COLO668 (cell line): Measurements from ENCODE around the gene MRPS6.

Source experiments
- DNase-seq: peaks from one replicate; lab custom pipeline; 2025; ENCODE audit not compliant: unreplicated experiment; lab: John Stamatoyannopoulos, UW

Gene MRPS6

DNA sequence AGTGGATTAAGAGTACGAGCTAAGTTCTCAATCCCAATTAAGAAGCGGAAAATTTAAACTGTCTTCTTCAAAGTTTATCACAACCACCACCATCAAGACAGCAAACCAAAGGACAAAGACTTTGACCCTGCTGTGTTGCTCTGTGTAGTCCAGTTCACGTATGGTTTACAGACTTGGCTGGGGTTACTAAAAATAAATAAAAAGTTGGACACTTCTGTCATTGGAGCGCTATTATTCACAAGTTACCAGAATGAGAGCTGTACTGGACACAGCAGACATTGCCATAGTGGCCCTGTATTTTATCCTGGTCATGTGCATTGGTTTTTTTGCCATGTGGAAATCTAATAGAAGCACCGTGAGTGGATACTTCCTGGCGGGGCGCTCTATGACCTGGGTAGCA lies 21.6 kb downstream of the MRPS6 start:
- DNase-seq, result no peak

GRCh38 chr21:34097442-34097841 lies 24.1 kb downstream of the MRPS6 start:
- no peak for DNase-seq

DNA sequence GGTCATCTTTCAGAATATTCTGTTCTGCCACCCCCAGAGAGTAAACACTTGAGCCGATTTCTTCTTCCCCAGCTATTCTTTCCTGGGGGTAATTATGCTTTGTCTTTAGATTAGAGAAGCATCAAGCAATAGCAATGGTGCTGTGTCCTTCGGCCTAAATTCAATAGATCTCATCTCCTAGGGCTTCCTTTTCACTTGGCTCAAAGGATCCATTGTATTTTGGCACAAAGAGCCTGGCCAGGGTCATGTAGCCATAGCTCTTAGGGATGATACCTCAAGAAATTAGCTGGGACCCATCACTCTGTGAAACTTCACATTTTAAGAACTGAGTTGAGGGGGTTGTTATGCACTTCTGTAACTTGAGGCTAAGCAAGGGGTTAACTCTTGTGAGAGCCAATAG lies 27.0 kb downstream of the MRPS6 start:
- DNase-seq, result no peak

DNA sequence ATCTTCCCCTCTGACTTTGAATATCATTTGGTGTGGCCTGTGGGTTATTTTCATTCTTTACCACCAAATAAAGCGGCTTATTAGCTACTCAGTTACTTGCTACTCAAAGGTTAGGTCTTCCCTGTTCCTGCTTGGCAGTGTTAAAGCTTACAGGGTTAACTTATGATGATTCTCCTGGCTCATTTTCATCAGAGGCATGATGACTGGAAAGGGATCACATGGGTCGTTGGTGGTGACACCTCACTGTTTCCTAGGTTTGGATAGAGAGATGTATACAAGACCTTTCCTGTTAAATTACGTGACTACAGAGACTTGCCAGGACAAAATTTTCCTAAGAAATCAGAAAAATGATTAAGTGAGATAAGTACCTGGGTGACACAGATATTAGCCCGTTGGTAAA lies 27.4 kb downstream of the MRPS6 start:
- DNase-seq, result no peak

- no peak for DNase-seq
Measured at GRCh38 chr21:34105947-34106541, 32.7 kb downstream of the MRPS6 start.

GRCh38 chr21:34107606-34108005 lies 34.2 kb downstream of the MRPS6 start:
- no peak for DNase-seq

- DNase-seq, result no peak
Measured at GRCh38 chr21:34109075-34109474, 35.7 kb downstream of the MRPS6 start.

DNA sequence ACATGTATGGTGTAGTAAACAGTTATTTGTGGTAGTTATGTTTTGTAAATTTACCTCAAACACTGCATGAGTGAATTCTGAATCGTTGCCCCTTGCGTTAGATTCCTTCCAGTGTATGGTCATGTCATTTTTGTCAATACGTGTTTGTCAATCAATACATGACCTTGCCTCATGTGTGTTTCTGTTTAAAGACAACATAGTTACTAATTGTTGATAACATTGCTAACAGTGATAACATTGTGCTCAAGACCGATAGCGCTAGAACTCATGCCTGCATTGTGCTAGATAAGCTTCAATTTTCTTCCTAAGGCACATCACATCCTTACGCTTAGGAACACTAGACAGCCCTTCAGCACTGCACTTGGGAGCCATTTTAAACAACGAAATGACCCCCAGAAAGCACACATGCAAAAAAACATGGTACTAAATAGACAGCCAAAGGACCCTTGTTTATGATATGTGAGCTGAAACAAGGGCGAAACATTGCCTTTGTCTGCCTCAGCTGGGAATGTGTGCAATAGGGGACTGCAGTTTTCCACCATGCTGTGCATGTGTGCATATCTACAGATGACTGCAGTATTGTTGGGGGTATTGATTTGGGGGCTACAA lies 37.3 kb downstream of the MRPS6 start:
- no peak for DNase-seq

DNA sequence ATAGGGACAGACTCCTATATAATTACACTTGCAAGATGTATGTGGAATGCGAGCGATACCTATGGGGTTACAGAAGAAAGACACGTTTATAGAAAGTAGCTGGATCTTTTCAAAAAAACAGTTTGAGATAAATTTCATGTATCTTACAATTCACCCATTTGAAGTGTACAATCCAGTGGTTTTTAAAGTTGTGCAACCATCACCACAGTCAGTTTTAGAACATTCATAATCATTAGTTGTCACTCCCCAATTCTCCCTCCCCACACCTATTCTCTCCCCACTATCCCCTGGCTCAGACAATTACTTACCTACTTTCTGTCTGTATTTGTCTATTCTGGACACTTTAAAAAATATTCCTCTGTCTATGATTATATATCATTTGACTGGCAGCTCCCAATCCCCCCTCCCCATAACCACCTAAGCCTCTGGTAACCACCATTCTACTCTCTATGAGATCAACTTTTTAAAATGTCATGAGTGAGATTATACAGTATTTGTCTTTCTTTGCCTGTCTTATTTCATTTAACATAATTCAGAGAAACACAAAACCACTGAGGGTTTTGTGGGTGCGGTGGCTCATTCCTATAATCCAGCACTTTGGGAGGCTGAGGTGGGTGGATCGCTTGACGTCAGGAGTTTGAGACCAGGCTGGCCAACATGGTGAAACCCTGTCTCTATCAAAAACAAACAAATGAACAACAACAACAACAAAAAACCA lies 39.1 kb downstream of the MRPS6 start:
- no peak for DNase-seq

GRCh38 chr21:34113842-34114241 lies 40.5 kb downstream of the MRPS6 start:
- no peak for DNase-seq

DNA sequence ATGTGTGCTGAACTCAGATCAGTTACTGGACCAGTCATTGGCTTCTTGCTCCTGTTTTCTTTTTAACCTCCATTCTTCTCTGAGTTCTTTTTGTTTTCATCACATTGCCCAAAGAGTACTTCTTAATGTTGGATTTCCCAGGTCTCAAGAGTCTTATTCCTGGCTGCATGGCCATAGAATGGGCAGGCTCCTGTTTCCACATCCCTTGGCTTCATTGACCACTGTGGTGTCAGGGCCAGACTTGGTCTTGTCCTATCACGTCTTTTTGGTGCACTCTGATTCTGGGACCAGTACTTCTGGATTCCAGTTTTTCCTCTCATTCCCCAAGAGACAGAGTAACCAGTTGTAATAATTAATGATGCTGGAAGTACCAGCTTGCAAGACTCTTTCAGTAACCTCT lies 41.8 kb downstream of the MRPS6 start:
- no peak for DNase-seq

GRCh38 chr21:34116569-34116968 lies 43.2 kb downstream of the MRPS6 start:
- no peak for DNase-seq

GRCh38 chr21:34120867-34121266 lies 47.5 kb downstream of the MRPS6 start:
- no peak for DNase-seq

DNA sequence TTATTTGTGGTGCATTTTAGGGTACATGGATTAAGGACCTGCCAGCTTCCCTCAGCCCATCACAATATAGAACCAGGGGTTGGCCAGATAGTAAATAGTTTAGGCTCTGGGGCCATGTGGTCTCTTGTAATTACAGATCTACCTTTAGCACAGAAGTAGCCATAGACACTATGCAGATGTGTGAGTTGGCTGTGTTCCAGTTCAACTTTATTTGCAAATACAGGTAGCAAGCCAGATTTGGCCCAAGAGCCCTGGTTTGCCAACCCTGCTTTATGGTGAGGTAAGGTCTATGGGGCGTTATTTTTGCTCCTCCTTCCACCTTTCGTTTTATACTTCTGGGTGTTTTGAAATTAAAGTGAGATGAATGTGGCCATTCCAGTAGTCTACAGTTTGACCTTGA lies 48.7 kb downstream of the MRPS6 start:
- DNase-seq, result no peak

DNA sequence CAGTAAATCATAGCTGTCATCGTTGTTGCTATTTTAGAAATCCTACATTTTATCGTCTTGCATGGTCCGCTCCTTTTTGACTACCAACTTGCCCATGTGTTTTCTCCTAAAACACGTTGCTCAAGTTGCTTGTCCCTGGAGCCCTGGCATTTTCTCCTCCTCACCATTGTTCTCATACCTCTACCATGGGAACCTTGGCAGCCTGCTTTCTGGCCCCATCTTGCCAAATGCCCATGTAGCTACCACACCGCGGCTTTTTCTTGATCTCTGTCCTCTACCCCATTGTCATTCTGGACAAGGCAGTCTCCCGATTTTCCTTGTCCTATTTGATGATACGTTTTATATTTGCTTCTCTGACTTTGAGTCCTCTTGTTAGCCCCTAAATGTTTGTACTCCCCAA lies 50.2 kb downstream of the MRPS6 start:
- DNase-seq, result no peak

DNA sequence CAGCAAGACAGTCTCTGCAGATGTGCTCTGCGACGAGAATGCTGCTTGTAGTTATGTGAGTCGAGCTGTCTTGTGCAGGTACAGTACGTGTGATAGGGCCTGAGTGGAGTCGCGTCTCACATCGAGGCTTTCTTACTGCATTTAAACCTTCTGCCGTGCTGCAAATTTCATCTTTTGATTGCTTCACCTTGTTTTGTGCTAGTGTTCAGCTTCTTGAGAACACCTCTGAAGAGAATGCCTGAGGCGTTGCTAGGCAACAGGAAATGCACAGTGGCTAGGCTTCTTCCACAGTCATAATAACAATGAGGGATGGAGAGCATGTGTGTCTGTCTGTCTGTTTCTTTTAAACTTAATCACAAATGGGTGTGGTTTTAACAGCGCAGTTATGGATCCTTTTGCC lies 52.9 kb downstream of the MRPS6 start:
- DNase-seq, result peak; percentile 23

DNA sequence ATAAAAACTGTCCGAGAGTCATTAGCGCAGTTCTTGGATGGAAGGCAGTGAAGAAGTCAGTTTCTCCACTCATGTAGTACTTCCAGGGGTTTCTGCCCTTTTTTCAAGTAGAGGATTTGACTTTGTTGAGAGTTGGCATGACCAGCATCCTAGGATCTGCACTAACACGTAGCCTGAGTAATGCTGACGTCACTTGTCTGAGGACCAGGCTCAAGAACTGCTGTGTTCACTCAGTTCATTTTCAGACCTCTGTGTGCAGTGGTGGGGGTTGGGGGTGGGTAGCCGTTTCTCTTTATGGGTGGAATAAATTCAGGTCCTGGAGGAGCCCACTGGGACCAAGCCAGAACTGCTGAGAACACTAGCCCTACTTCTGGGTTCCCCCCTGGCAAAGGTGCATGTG lies 53.3 kb downstream of the MRPS6 start:
- DNase-seq, result no peak

GRCh38 chr21:34128124-34128523 lies 54.7 kb downstream of the MRPS6 start:
- no peak for DNase-seq

DNA sequence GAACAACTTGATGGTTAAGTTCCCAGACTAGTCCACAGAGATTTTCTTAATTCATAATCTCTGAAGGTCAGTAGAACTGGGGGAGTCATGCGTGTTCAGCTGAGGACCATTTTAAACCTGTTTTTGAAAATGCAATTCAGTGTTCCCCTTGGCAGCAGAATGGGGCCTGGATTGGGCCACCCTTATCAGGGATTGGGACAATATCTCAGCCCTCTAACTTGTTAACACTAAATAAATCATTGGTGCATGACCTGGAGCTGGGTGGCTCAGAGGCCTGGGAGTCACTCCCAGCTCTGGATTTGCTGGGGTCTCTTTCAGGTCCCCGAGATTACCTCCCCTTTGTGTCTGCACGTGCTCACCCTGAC lies 55.3 kb downstream of the MRPS6 start:
- no peak for DNase-seq

DNA sequence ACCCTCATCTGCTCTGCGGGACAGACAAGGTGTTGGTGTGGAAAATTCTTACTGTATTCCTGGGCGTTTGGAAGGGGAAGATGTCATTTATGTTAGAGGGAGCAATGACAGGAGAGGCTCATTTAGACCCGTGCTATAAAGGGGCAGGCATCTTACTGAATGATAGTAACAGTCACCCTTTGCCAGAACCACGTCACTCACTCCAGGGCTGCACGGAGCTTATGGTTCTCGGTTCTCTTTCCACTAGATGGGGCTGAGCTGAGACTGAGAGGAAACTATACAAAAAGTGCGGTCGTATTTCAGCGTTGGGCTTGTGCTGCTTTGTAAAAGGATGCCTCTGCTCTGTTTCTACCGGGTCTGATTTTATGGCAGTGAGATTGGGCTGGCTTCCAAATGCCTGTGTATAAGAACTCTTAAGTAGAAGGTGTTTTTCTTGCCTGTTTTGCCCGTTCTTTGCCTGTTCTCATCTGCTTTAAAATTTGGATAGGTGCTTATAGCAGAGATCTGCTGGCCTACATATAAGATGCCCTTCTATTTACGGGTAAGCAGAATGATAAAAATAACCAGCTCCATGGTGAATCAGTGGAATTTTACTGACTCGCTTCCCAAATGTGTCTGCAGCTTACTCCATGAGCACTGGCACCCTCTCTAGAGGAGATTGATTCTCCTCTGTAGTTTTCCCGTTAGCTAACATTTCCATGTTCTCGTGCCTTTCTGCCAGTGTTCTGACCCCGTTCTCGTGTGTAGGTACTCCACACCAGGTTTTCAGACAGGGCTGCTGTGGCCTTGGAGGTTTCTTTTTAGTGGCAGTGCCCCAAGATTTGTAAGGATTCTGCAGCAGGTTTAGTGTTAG lies 55.9 kb downstream of the MRPS6 start:
- DNase-seq, result no peak

DNA sequence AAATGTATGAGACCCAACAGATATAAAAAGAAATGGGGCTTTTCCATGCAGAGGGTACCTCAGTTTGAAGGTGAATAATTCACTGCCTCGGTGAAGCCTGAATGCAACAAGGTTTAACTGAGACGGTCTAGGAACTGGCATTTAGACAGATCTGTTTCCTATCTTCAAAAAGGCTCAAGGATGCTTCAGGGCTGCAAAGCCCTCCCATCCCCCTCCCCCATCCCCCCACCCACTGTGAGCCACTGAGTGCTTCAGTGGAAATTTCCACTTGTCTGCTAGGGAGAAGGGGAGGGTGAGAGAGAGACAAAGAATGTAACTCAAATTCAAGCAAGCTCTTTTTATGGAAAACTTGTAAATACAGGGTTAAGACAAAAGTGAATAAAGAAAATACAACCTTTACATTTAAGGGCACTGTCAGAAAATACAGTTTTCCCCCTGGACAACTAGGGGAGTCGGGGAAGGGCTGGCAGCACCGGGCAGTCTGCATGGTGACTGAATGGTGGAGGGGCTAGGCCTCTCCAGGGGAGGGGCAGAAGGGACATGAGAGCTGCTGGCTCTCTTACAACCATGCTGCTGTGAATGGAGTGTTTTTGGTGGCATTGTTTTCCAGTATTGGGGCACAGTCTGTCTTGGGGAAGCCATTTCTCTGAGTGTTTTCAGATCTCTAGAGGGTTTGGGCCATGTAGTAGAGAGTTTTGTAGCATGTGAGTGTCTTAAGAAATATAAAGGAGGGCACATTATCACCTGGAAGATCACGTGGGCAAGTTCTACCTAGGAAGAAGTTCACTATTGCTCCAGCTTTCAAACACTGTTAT lies 56.7 kb downstream of the MRPS6 start:
- no peak for DNase-seq
